ENCODE data around the gene NOG. TPM values are rescaled to one million over a fixed set of nuclear protein-coding genes. Genes with fewer than 3 reads are reported as not detected.

NOG gene
- total RNA-seq: 3.4 TPM

DNA sequence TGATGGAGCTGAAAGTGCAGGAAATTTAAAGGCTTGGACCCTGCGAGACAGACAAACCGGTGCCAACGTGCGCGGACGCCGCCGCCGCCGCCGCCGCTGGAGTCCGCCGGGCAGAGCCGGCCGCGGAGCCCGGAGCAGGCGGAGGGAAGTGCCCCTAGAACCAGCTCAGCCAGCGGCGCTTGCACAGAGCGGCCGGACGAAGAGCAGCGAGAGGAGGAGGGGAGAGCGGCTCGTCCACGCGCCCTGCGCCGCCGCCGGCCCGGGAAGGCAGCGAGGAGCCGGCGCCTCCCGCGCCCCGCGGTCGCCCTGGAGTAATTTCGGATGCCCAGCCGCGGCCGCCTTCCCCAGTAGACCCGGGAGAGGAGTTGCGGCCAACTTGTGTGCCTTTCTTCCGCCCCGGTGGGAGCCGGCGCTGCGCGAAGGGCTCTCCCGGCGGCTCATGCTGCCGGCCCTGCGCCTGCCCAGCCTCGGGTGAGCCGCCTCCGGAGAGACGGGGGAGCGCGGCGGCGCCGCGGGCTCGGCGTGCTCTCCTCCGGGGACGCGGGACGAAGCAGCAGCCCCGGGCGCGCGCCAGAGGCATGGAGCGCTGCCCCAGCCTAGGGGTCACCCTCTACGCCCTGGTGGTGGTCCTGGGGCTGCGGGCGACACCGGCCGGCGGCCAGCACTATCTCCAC, at the start of gene NOG:
TSS of gene NOG (plus strand) at position 54 of the 674 bp plus-strand sequence. CDS start at position 579, 525 bp downstream.

Small RNA genes lying within 50 kb of the gene (small RNA-seq; reads per million reads assigned to genes)
- not detected for gene RPL39P33 (ENCODE audit: low replicate concordance)

Other genes starting within 250 kb of the NOG start
- gene C17orf67, start 240.2 kb downstream of the NOG start, total RNA-seq: 1.8 TPM
- gene DGKE, start 240.5 kb downstream of the NOG start, total RNA-seq: 14.9 TPM